ENCODE results near the gene ZNF365. TPM values are rescaled to one million over a fixed set of nuclear protein-coding genes. Genes with fewer than 3 reads are reported as not detected.
A peak's percentile ranks its signal among the peaks of the same experiment; 100 is the strongest.

The ZNF365 gene
- total RNA-seq, 2 donors from 2014 or later, result 0.12 to 0.30 TPM

- no peak overlapping the region for H3K4me3 Mint-ChIP-seq
- ATAC-seq (replicated peaks in 1 of 2) (no peak), DNase-seq (no peak)
- H3K36me3 Mint-ChIP-seq (ENCODE audit: insufficient read depth in 2 of 2), result no peaks in the 10 kb centered on the region
- no peak overlapping the region for H3K27ac Mint-ChIP-seq
- H3K9me3 Mint-ChIP-seq, result no peaks in the 10 kb centered on the region
- peaks cover 39% of the 10 kb centered on the region for H3K27me3 Mint-ChIP-seq (ENCODE audit: low read depth)
- H3K4me1 Mint-ChIP-seq (ENCODE audit: low read depth), result peaks cover 22% of the 10 kb centered on the region
These were observed 7.4 kb downstream of the ZNF365 start for GRCh38 chr10:62381385-62382102.

GRCh38 chr10:62382831-62383230 is 8.7 kb downstream of the ZNF365 start:
- no peaks in the 10 kb centered on the region for H3K36me3 Mint-ChIP-seq (ENCODE audit: insufficient read depth in 2 of 2)
- H3K27ac Mint-ChIP-seq, result no peak overlapping the region
- no peak overlapping the region for H3K4me3 Mint-ChIP-seq
- ATAC-seq (replicated peaks in 1 of 2) (no peak), DNase-seq (no peak)
- H3K9me3 Mint-ChIP-seq, result no peaks in the 10 kb centered on the region
- peaks cover 22% of the 10 kb centered on the region for H3K4me1 Mint-ChIP-seq (ENCODE audit: low read depth)
- H3K27me3 Mint-ChIP-seq (ENCODE audit: low read depth), result peaks cover 42% of the 10 kb centered on the region

- ATAC-seq (replicated peaks in 1 of 2) (peak; percentile 93 to 95), DNase-seq (peak; percentile 55 to 56)
- Mint-ChIP-seq H3K9me3 (no peaks in the 10 kb centered on the region), H3K36me3 (ENCODE audit: insufficient read depth in 2 of 2) (no peaks in the 10 kb centered on the region), H3K27me3 (ENCODE audit: low read depth) (peaks cover 48% of the 10 kb centered on the region), H3K4me3 (peak overlapping the region in 1 of 2 donors; percentile 34), H3K27ac (peak overlapping the region; percentile 78), H3K4me1 (ENCODE audit: low read depth) (peaks cover 22% of the 10 kb centered on the region)
These were observed 9.9 kb downstream of the ZNF365 start for GRCh38 chr10:62384057-62384446.

- peaks cover 22% of the 10 kb centered on the region for H3K4me1 Mint-ChIP-seq (ENCODE audit: low read depth)
- H3K27ac Mint-ChIP-seq, result peak overlapping the region; percentile 78
- H3K9me3 Mint-ChIP-seq, result no peaks in the 10 kb centered on the region
- H3K4me3 Mint-ChIP-seq, result peak overlapping the region in 1 of 2 donors; percentile 34
- peaks cover 48% of the 10 kb centered on the region for H3K27me3 Mint-ChIP-seq (ENCODE audit: low read depth)
- no peaks in the 10 kb centered on the region for H3K36me3 Mint-ChIP-seq (ENCODE audit: insufficient read depth in 2 of 2)
- ATAC-seq (replicated peaks in 1 of 2), result peak in 1 of 2 donors; percentile 35
- no peak for DNase-seq
These were observed 10.4 kb downstream of the ZNF365 start for GRCh38 chr10:62384447-62385081.

- Mint-ChIP-seq H3K4me1 (ENCODE audit: low read depth) (peaks cover 22% of the 10 kb centered on the region), H3K36me3 (ENCODE audit: insufficient read depth in 2 of 2) (no peaks in the 10 kb centered on the region), H3K27me3 (ENCODE audit: low read depth) (peaks cover 36% of the 10 kb centered on the region), H3K27ac (no peak overlapping the region), H3K9me3 (no peaks in the 10 kb centered on the region), H3K4me3 (no peak overlapping the region)
- no peak for ATAC-seq (replicated peaks in 1 of 2)
- DNase-seq, result no peak
These were observed 12.5 kb downstream of the ZNF365 start for GRCh38 chr10:62386356-62387320.

GRCh38 chr10:62388328-62388727 is 14.2 kb downstream of the ZNF365 start:
- ATAC-seq (replicated peaks in 1 of 2) (no peak), DNase-seq (no peak)
- Mint-ChIP-seq H3K4me1 (ENCODE audit: low read depth) (peaks cover 16% of the 10 kb centered on the region), H3K36me3 (ENCODE audit: insufficient read depth in 2 of 2) (no peaks in the 10 kb centered on the region), H3K9me3 (no peaks in the 10 kb centered on the region), H3K27ac (no peak overlapping the region), H3K4me3 (no peak overlapping the region), H3K27me3 (ENCODE audit: low read depth) (peaks cover 30% of the 10 kb centered on the region)

- no peak for DNase-seq
- no peaks in the 10 kb centered on the region for H3K36me3 Mint-ChIP-seq (ENCODE audit: insufficient read depth in 2 of 2)
- peaks cover 37% of the 10 kb centered on the region for H3K27me3 Mint-ChIP-seq (ENCODE audit: low read depth)
- no peak overlapping the region for H3K4me3 Mint-ChIP-seq
- peak; percentile 27 to 50 for ATAC-seq (replicated peaks in 1 of 2)
- H3K4me1 Mint-ChIP-seq (ENCODE audit: low read depth), result no peaks in the 10 kb centered on the region
- H3K27ac Mint-ChIP-seq, result no peak overlapping the region
- no peaks in the 10 kb centered on the region for H3K9me3 Mint-ChIP-seq
These were observed 16.5 kb downstream of the ZNF365 start for GRCh38 chr10:62390497-62391176.

- Mint-ChIP-seq H3K9me3 (no peaks in the 10 kb centered on the region), H3K27me3 (ENCODE audit: low read depth) (peaks cover 40% of the 10 kb centered on the region), H3K27ac (no peak overlapping the region), H3K4me3 (no peak overlapping the region), H3K36me3 (ENCODE audit: insufficient read depth in 2 of 2) (no peaks in the 10 kb centered on the region), H3K4me1 (ENCODE audit: low read depth) (no peaks in the 10 kb centered on the region)
- ATAC-seq (replicated peaks in 1 of 2) (no peak), DNase-seq (no peak)
These were observed 19.1 kb downstream of the ZNF365 start for GRCh38 chr10:62393237-62393636.

GRCh38 chr10:62394556-62395018 is 20.4 kb downstream of the ZNF365 start:
- no peak for DNase-seq
- Mint-ChIP-seq H3K27ac (no peak overlapping the region), H3K36me3 (ENCODE audit: insufficient read depth in 2 of 2) (no peaks in the 10 kb centered on the region), H3K4me3 (no peak overlapping the region), H3K27me3 (ENCODE audit: low read depth) (peaks cover 38% of the 10 kb centered on the region), H3K4me1 (ENCODE audit: low read depth) (no peaks in the 10 kb centered on the region), H3K9me3 (no peaks in the 10 kb centered on the region)
- no peak for ATAC-seq (replicated peaks in 1 of 2)

- Mint-ChIP-seq H3K36me3 (ENCODE audit: insufficient read depth in 2 of 2) (no peaks in the 10 kb centered on the region), H3K27me3 (ENCODE audit: low read depth) (peaks cover 38% of the 10 kb centered on the region), H3K27ac (no peak overlapping the region), H3K4me1 (ENCODE audit: low read depth) (no peaks in the 10 kb centered on the region), H3K9me3 (no peaks in the 10 kb centered on the region), H3K4me3 (no peak overlapping the region)
- DNase-seq (no peak), ATAC-seq (replicated peaks in 1 of 2) (no peak)
These were observed 21.7 kb downstream of the ZNF365 start for GRCh38 chr10:62395892-62396291.

- Mint-ChIP-seq H3K27me3 (ENCODE audit: low read depth) (peaks cover 35% of the 10 kb centered on the region), H3K27ac (no peak overlapping the region), H3K4me3 (no peak overlapping the region), H3K36me3 (ENCODE audit: insufficient read depth in 2 of 2) (no peaks in the 10 kb centered on the region), H3K4me1 (ENCODE audit: low read depth) (no peaks in the 10 kb centered on the region), H3K9me3 (no peaks in the 10 kb centered on the region)
- no peak for ATAC-seq (replicated peaks in 1 of 2)
- no peak for DNase-seq
These were observed 22.7 kb downstream of the ZNF365 start for GRCh38 chr10:62396864-62397263.

- Mint-ChIP-seq H3K27ac (no peak overlapping the region), H3K36me3 (ENCODE audit: insufficient read depth in 2 of 2) (no peaks in the 10 kb centered on the region), H3K4me3 (no peak overlapping the region), H3K9me3 (no peaks in the 10 kb centered on the region), H3K27me3 (ENCODE audit: low read depth) (peaks cover 29% of the 10 kb centered on the region), H3K4me1 (ENCODE audit: low read depth) (no peaks in the 10 kb centered on the region)
- ATAC-seq (replicated peaks in 1 of 2) (no peak), DNase-seq (no peak)
These were observed 25.0 kb downstream of the ZNF365 start for GRCh38 chr10:62399211-62399610.
